ENCODE measurements around the gene WWOX. TPM values are rescaled to one million over a fixed set of nuclear protein-coding genes. Genes with fewer than 3 reads are reported as not detected.

Gene WWOX
- total and polyA plus RNA-seq, 2 of the 8 experiments (the other 6 are each of a cell fraction or from before 2014, with no cell fraction given): 5.4 to 16.7 TPM

DNA sequence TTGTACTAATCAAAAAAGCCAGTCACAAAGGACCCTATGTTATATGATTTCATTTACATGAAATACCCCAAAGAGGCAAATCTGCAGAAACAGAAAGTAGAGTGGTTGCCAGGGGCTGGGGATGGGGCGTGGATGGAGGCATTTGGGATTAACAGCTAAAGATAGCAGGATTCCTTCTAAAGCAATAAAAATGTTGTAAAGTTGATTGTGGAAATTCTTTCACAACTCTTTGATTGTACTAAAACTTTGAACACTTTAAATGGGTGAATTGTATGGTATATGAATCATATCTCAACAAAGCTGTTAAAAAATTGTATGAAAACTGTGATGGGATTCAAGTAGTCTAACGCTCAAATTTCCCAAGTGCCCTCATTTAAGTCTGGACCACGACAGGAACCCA is 870.3 kb downstream of the WWOX start:
- H3K4ac ChIP-seq (replicated peaks; ENCODE audit: insufficient read length, low read depth, low read length): no peak overlapping the region

More for the DNA sequence above, 870.3 kb downstream of the WWOX start:
- CTCF ChIA-PET (ENCODE audit: partially characterized antibody): interaction anchor here (1.2 to 1.4 kb wide), 2 partner anchors 43 to 231 kb away, joined by 3 read pairs; no protein-coding TSS in a partner anchor
- H2AK5ac ChIP-seq (ENCODE audit: low read depth, low read length): no peak overlapping the region; the same call in 1 of the 2 replicates
- no peak overlapping the region for H3K56ac ChIP-seq (replicated peaks; ENCODE audit: insufficient read length, low read depth, low read length)
- DNase-seq (ENCODE audit: low read depth in 1 of 2, low spot score in 2 of 2) (no peak), FAIRE-seq (no peak)
- H4K5ac ChIP-seq (ENCODE audit: insufficient read length, low read depth, low read length): no peak overlapping the region
- H4K20me1 ChIP-seq (replicated peaks in 1 of 2; ENCODE audit: control insufficient read depth in 1 of 2, insufficient read depth in 2 of 2, low read length in 2 of 2): no peaks in the 10 kb centered on the region
- no peak overlapping the region for H3K4me2 ChIP-seq (ENCODE audit: insufficient read depth in 1 of 2, low read depth in 2 of 2, low read length in 2 of 2)
- H3K27me3 ChIP-seq (replicated peaks in 1 of 4; ENCODE audit: control insufficient read depth in 3 of 4, extremely low read depth in 1 of 4, insufficient read depth in 3 of 4, low read length in 3 of 4): no peaks in the 10 kb centered on the region
- no peaks in the 10 kb centered on the region for H3K36me3 ChIP-seq (ENCODE audit: control insufficient read depth in 2 of 4, insufficient read depth in 4 of 4, low read length in 3 of 4)
- H3K9ac ChIP-seq (replicated peaks in 1 of 4; ENCODE audit: extremely low read depth in 1 of 4, low read depth in 3 of 4, low read length in 3 of 4): no peak overlapping the region
- no peak overlapping the region for H2AFZ ChIP-seq (ENCODE audit: low read length)
- no peak overlapping the region for H3K18ac ChIP-seq (ENCODE audit: extremely low read depth, low read length)
- no peaks in the 10 kb centered on the region for H3K9me3 ChIP-seq (ENCODE audit: insufficient read depth in 2 of 2, low read depth in 1 of 2, low read length in 1 of 2)
- WGBS, 2 experiments (ENCODE audit: extremely low coverage in 1 of 2, insufficient coverage in 1 of 2, insufficient read length in 1 of 2, insufficient replicate concordance in 2 of 2, low coverage in 1 of 2, low lambda C conversion rate in 2 of 2, missing lambda C conversion rate in 1 of 2): 64% methylated on average over 3 of the region's 3 CpGs; no CpG with 5 or more reads in 1 of the 2 experiments
- no peak overlapping the region for H3K4me3 ChIP-seq (ENCODE audit: extremely low read depth in 1 of 4, insufficient read depth in 2 of 4, low read depth in 3 of 4, low read length in 4 of 4)
- H2BK20ac ChIP-seq (ENCODE audit: low read length): no peak overlapping the region
- H3K79me1 ChIP-seq (ENCODE audit: low read depth, low read length): no peaks in the 10 kb centered on the region
- no peak overlapping the region for H2BK5ac ChIP-seq (ENCODE audit: low read depth, low read length)
- no peaks in the 10 kb centered on the region for H3K23me2 ChIP-seq (ENCODE audit: low read depth, low read length)
- no peaks in the 10 kb centered on the region for H3K79me2 ChIP-seq (ENCODE audit: control insufficient read depth in 1 of 2, insufficient read depth in 2 of 2, low read length in 2 of 2)
- no peak overlapping the region for H3K14ac ChIP-seq (ENCODE audit: insufficient read length)
- no peak overlapping the region for H2BK120ac ChIP-seq (replicated peaks; ENCODE audit: low read depth, low read length)
- H4K91ac ChIP-seq (replicated peaks; ENCODE audit: insufficient read length, low read length): no peak overlapping the region
- no peak overlapping the region for H3K23ac ChIP-seq (ENCODE audit: insufficient read length)
- no peak overlapping the region for H2BK12ac ChIP-seq (ENCODE audit: low read depth, low read length)
- no peak overlapping the region for H4K8ac ChIP-seq (ENCODE audit: extremely low read depth, insufficient read depth, low read length)
- no peak overlapping the region for H3K27ac ChIP-seq (ENCODE audit: low read depth, low read length)
- POLR2A ChIA-PET (ENCODE audit: partially characterized antibody): no interaction called here
- no peak overlapping the region for H2BK15ac ChIP-seq (ENCODE audit: low read length)
- H3K4me1 ChIP-seq (replicated peaks in 1 of 4; ENCODE audit: control insufficient read depth in 3 of 4, insufficient read depth in 4 of 4, low read length in 3 of 4): peaks cover 0 to 4% (median 0%) of the 10 kb centered on the region in 4 experiments; a peak in 1 of 7 replicates

Data from H1 (cell line).